HK-2 (cell line): ENCODE measurements around the gene PEMT.

ENCODE experiments used
- DNase-seq: peaks from one replicate; pipeline ENCODE4 v3.0.0-alpha.2; 2018; ENCODE audit not compliant: unreplicated experiment

PEMT gene

DNA sequence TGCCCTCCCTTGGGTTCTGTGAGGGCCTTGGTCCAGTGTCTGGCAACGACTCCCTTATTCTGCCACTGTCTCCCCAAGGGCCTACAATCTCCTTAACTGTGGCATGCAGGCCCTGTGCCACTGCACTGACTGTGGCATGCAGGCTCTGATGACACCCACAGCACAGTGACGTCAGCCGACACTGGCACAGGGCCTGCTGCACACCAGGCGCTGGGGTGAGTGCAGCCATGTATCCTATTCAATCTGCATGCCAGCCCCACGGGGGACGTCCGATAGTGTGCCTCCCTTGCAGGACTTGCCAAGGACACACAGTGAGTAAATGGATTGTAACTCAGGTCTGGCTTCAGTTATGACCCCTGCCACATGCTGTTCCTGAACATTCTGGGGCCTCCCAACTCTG lies 55.6 kb downstream of the PEMT start:
- DNase-seq, result no peak

- no peak for DNase-seq
These were observed 57.5 kb downstream of the PEMT start for GRCh38 chr17:17533901-17534441.

- no peak for DNase-seq
These were observed 58.5 kb downstream of the PEMT start for GRCh38 chr17:17532991-17533390.

GRCh38 chr17:17531156-17531555 lies 60.4 kb downstream of the PEMT start:
- DNase-seq, result no peak

- no peak for DNase-seq
These were observed 62.5 kb downstream of the PEMT start for GRCh38 chr17:17528696-17529652.

DNA sequence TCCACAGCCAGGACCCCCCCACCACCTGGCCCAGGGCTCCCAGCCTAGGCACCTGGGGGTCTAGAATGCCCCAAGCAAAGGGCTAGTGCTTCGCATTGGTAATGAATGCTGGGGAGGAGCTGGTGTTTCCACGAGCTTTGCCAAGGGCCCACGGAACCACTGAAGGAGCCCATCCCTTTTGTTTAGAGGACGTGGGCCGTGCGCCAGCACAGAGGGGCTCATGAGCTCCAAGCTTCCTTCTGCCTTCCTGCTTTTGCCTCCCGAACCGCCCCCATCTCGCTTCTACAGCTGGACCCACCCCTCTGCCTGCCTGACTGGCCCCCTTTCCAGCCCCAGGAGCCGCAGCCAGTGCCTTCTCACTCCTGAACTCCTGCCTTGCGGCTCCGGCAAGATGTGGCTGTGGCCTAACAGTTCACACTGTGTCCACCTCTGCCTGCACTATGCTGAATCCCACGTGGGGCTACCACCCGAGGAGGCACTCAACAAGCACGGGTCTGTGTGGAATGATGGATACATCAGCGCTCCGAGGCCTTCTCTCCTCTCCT lies 63.5 kb downstream of the PEMT start:
- DNase-seq, result no peak

- no peak for DNase-seq
These were observed 64.0 kb downstream of the PEMT start for GRCh38 chr17:17527534-17527933.

- no peak for DNase-seq
These were observed 65.1 kb downstream of the PEMT start for GRCh38 chr17:17526369-17526768.

DNA sequence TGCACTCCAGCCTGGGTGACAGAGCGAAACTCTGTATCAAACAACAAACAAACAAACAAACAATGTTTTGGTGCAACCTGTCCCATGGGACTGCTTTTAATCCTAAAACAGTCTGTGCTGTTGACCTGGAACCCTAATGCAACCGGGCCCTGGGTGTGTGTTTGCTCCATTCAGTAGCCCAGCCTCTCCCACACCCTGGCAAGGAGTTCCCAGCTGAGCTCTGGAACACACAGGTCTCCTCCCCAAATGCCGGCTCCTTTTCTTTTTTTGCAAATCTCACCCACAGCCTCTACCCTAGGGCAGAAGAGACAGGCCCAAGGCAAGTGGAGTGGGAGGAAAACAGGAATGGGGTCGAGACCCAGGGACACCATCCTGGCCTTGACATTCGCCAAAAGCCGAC lies 65.6 kb downstream of the PEMT start:
- DNase-seq, result no peak

- no peak for DNase-seq
These were observed 66.2 kb downstream of the PEMT start for GRCh38 chr17:17525311-17525710.

DNA sequence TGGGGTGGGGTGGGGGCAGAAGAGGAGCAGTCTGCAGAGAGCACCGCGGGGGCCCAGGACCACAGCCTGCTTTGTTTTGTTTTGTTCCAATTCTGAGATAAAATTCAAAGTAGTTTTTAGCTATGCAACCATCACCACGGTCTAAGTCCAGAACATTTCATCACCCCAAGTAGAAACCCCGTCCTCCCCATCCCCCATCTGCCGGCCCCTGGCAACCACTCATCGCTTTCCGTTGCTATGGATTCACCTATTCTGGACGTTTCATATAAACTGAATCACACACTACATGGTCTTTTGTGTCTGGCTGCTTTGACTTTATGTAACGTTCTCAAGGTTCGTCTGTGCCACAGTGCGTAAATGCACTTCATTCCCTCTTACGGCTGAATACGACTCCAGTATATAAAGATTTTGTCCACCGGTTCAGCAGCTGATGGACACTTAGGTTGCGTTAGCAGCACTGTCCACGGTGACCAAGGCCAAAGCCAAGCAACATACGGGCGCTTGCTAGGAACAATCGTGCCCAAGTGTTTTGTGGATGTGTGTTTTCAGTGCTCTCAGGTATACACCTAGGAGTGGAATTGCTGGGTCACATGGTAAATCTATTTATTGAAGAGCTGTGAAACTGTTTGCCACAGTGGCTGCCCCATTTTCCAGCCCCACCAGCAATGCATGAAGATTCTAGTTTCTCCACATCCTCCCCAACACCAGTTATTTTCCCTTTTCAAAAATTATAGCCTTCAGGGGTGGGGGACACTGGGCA lies 67.6 kb downstream of the PEMT start:
- no peak for DNase-seq

- DNase-seq, result no peak
These were observed 68.3 kb downstream of the PEMT start for GRCh38 chr17:17523001-17523730.

DNA sequence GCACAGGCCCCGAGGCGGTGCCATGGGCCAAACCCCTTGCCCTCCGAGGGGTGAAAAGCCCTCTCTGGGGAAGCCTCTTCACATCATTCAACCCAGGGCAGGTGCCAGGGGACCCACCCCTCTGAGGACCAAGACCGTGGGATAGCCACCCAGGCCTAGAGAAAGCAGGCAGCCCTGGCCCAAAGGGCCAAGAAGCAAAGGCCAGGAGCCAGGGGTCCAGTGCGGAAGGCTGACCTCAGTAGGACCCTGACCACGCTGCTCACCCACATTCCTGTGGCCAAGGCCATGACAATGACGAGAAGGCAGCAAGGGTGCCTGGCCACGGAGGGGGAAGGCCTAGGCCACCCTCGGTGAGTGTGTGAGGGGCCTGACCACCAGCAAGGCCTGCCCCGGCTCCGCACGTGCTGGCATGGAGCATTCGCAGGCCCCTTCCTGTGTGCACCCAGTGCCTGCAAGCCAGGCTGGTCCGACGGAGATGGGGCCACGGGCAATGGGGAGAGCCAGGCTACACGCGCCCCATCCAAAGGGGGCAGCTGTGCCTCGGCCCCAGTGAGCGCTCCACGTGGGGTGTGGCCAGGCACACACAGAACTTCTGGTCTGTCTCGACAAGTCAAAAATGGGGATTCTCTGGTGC lies 70.8 kb downstream of the PEMT start:
- DNase-seq, result no peak

- no peak for DNase-seq
These were observed 71.6 kb downstream of the PEMT start for GRCh38 chr17:17519886-17520285.

GRCh38 chr17:17518951-17519350 lies 72.6 kb downstream of the PEMT start:
- no peak for DNase-seq

GRCh38 chr17:17518014-17518413 lies 73.5 kb downstream of the PEMT start:
- DNase-seq, result no peak

DNA sequence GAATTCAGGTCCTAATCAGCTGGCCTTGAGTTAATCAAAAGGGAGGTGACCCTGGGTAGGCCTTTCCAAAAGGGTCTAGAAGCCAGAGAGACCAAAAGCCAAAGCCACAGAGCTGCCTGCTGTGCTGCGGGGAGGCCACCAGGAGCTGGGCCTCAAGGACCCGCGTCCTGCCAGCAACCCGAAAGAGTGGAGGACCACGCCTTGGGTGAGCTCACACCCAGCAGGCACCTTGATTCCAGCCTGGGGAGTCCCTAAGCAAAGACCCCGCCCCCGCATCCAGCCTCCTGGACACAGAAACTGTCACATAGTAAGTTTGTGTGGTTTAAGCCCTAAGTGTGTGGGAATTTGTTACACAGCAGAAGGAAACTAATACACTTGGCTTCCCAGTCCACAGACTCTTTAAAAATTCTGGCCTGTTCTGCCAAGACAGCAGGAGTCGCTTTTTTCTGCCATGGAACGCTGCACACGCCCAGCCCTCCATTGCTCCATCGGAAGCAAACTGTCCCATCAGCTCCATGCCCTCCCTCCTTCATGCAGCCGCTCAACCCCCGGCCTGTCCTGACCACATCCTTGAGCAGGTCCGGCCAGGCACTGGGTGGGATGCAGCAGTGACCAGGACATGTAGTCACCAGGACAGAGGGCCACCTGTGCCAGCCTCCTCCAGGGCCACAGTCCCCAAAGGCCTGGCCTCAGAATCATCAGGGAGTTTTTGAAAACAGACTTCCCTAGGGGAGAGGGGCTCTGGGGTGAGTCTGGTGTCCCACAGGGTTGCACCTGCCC lies 74.4 kb downstream of the PEMT start:
- DNase-seq, result no peak

- peak; percentile 45 for DNase-seq
These were observed 75.3 kb downstream of the PEMT start for GRCh38 chr17:17515934-17516930.
